SK-N-SH (cell line): ENCODE measurements around the gene TPM4.

Experiments used
- CHD2 ChIP-seq: fragments of 150-350 bp; IDR thresholded peaks from 2 replicates; pipeline ENCODE4 v1.6.1; 2018; ENCODE audit warnings: low read length; ENCODE audit not compliant: partially characterized antibody
- EP300 ChIP-seq, 2 experiments: IDR thresholded peaks; 2 replicates each; pipeline versions ENCODE4 v1.4.0 to v1.6.1; 2012; ENCODE audit warnings: borderline replicate concordance in 1 of 2, low read depth in 1 of 2, low read length in 1 of 2
- EZH2phosphoT487 ChIP-seq: fragments of 200-600 bp; sonication (generic); IDR thresholded peaks from 2 replicates; pipeline ENCODE4 v1.6.1; 2017; ENCODE audit warnings: low read depth, mixed run types, mild to moderate bottlenecking, antibody characterized with exemption, moderate library complexity, borderline replicate concordance
- RAD21 ChIP-seq: IDR thresholded peaks from 2 replicates; pipeline ENCODE4 v1.6.1; 2012; ENCODE audit warnings: mild to moderate bottlenecking, low read length
- REST ChIP-seq: IDR thresholded peaks from 2 replicates; pipeline ENCODE4 v1.6.1; 2012; ENCODE audit warnings: mild to moderate bottlenecking, low read depth, low read length, moderate library complexity
- SIN3A ChIP-seq: IDR thresholded peaks from 2 replicates; pipeline ENCODE4 v1.6.1; 2012; ENCODE audit warnings: low read depth, mild to moderate bottlenecking, low read length, moderate library complexity, borderline replicate concordance
- TAF1 ChIP-seq: IDR thresholded peaks from 2 replicates; pipeline ENCODE4 v1.6.1; 2012; ENCODE audit warnings: low read depth, mild to moderate bottlenecking, low read length, moderate library complexity, borderline replicate concordance
- TF ChIP-seq, protein P1 (sequence below): fragments of 200-600 bp; sonication (generic); IDR thresholded peaks from 2 replicates; pipeline ENCODE4 v1.6.1; 2017; ENCODE audit warnings: antibody characterized with exemption, mild to moderate bottlenecking, moderate library complexity

DNA sequence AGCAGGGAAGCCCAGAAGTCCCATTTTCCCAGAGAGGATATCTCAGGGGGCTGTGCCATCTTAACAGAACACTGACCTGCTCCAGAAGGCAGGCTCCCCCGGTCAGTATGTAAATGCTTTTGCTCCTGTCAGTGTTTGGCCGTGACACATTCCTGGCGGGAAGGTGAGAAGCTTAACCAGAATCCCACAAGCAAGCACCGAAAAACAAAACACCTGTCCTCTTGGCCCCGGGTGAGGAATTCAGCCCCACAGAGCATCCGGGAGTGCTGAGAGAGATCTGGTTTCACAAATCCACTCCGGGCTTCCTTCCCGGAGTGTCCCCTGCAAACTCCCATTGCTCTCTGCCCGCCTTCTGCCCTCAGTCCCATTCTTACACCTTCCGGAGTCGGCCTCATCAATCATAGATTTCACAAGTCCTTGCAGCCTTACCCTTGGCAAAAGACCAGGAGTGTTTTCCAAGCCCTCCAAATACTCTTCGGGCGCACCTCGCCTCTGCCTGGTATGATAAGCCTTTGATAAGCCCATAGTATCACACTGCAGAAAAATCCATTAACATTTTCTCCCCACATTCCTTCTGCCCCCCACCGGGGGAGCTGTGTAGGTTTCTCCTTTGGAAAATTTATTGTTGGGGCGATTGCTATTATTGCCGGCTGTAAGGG is 12.2 kb downstream of the TPM4 start:
- TF ChIP-seq TAF1 (no peak), EZH2phosphoT487 (no peak), SIN3A (no peak), RAD21 (no peak), CHD2 (no peak), EP300 (IDR thresholded peaks at IDR 0.05; ENCODE audit: borderline replicate concordance in 1 of 2, low read depth in 1 of 2, low read length in 1 of 2) (no peak), REST (no peak)
- TF ChIP-seq, protein P1, sequence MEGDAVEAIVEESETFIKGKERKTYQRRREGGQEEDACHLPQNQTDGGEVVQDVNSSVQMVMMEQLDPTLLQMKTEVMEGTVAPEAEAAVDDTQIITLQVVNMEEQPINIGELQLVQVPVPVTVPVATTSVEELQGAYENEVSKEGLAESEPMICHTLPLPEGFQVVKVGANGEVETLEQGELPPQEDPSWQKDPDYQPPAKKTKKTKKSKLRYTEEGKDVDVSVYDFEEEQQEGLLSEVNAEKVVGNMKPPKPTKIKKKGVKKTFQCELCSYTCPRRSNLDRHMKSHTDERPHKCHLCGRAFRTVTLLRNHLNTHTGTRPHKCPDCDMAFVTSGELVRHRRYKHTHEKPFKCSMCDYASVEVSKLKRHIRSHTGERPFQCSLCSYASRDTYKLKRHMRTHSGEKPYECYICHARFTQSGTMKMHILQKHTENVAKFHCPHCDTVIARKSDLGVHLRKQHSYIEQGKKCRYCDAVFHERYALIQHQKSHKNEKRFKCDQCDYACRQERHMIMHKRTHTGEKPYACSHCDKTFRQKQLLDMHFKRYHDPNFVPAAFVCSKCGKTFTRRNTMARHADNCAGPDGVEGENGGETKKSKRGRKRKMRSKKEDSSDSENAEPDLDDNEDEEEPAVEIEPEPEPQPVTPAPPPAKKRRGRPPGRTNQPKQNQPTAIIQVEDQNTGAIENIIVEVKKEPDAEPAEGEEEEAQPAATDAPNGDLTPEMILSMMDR: no peak; the same call in 1 of the 2 replicates
